Measurements from ENCODE around the gene TSPAN18. TPM values are rescaled to one million over a fixed set of nuclear protein-coding genes. Genes with fewer than 3 reads are reported as not detected.

Gene TSPAN18
- total RNA-seq, 1 experiment from 2014 or later = 18.3 TPM

DNA sequence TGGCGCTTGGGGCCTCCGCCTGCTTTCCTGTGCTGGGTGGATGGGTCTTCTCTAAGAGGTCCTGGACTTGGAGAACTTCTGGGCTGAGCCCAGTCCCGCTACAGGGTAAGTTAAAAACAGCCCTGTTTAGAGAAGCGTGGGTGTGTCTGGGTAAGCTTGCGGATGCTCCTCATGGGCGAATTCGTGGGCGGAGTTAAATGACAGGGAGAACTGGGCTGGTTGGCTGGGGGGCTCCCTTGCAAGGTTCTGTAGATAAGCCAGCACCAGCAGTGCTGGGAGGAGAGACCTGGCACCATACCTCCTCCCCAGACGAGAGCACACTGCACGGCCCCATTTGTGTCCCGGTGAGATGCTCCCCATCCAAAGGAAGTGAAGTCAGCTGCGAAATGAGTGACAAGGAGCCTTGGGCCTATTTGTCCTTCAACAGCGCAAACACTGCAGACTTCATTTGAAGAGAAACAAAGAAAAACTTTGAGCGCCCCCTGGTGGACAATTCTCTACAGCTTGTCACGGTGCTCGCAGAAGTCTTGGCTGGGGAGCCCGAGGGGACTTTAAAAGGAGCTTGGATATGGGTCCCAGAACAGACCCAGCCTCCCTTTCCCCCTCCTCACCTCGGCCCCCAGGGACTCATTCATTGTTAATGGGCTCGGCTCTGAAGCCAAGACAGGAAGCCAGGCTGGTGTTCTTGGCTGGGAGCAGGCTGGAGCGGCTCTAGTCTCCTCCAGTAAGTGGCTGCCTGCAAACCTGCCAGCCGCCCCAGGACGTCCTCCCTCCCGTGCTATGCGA is 184.5 kb downstream of the TSPAN18 start:
- H3K9me3 ChIP-seq (ENCODE audit: control insufficient read depth in 1 of 2, insufficient read depth in 1 of 2, low read depth in 1 of 2, low read length in 2 of 2) = no peaks in the 10 kb centered on the region
- H3K36me3 ChIP-seq (ENCODE audit: control insufficient read depth in 1 of 2, insufficient read depth in 2 of 2, low read length in 2 of 2) = no peaks in the 10 kb centered on the region
- no peaks in the 10 kb centered on the region for H3K27me3 ChIP-seq (ENCODE audit: insufficient read depth, low read length)
- peak overlapping the region; percentile 21; the same call in 1 of the 2 replicates for H3K4me2 ChIP-seq (ENCODE audit: low read length)
- no peak overlapping the region for H2AFZ ChIP-seq (ENCODE audit: low read depth, low read length, poor library complexity, severe bottlenecking)
- no peaks in the 10 kb centered on the region for H4K20me1 ChIP-seq (ENCODE audit: insufficient read depth)
- H3K9ac ChIP-seq (ENCODE audit: low read length) = no peak overlapping the region
- ChIA-PET RAD21 (ENCODE audit: low non-redundant PET in 1 of 2, low total read pairs in 2 of 2, uncharacterized antibody in 2 of 2, unreplicated experiment in 2 of 2) (interaction anchor here in 1 of 2 experiments (0.6 to 1.3 kb wide), 4 partner anchors 194 to 290 kb away, joined by 3 to 6 read pairs (median 4); no protein-coding TSS in a partner anchor), POLR2A (interaction anchor here (1.2 kb wide), 1 partner anchor 289 kb away, joined by 4 read pairs; no protein-coding TSS in a partner anchor), CTCF (interaction anchor here (0.7 to 2.0 kb wide), 15 partner anchors 10 to 367 kb away, joined by 3 to 39 read pairs (median 5); partner anchors contain the start of gene CD82)
- H3K27ac ChIP-seq (ENCODE audit: low read depth, low read length) = no peak overlapping the region
- ATAC-seq (peak; percentile 95), DNase-seq (ENCODE audit: low read depth, low spot score) (peak; percentile 59)
- no peaks in the 10 kb centered on the region for H3K79me2 ChIP-seq (ENCODE audit: insufficient read depth, low read length)
- no peaks in the 10 kb centered on the region for H3K4me1 ChIP-seq (ENCODE audit: control insufficient read depth in 1 of 2, insufficient read depth in 2 of 2, low read length in 2 of 2)
- TF ChIP-seq RAD21 (IDR thresholded peaks at IDR 0.05; ENCODE audit: low read depth) (peak; percentile 83), SP1 (IDR thresholded peaks at IDR 0.05; ENCODE audit: low read depth) (no peak), JUND (IDR thresholded peaks at IDR 0.05) (no peak), CEBPB (IDR thresholded peaks at IDR 0.05; ENCODE audit: low read depth) (no peak), POLR2A (IDR thresholded peaks at IDR 0.05; ENCODE audit: borderline replicate concordance, extremely low read depth, insufficient read depth, insufficient read length) (no peak), ZNF274 (IDR thresholded peaks at IDR 0.05; ENCODE audit: low read depth, low read length) (no peak)
- TF ChIP-seq, protein P1, sequence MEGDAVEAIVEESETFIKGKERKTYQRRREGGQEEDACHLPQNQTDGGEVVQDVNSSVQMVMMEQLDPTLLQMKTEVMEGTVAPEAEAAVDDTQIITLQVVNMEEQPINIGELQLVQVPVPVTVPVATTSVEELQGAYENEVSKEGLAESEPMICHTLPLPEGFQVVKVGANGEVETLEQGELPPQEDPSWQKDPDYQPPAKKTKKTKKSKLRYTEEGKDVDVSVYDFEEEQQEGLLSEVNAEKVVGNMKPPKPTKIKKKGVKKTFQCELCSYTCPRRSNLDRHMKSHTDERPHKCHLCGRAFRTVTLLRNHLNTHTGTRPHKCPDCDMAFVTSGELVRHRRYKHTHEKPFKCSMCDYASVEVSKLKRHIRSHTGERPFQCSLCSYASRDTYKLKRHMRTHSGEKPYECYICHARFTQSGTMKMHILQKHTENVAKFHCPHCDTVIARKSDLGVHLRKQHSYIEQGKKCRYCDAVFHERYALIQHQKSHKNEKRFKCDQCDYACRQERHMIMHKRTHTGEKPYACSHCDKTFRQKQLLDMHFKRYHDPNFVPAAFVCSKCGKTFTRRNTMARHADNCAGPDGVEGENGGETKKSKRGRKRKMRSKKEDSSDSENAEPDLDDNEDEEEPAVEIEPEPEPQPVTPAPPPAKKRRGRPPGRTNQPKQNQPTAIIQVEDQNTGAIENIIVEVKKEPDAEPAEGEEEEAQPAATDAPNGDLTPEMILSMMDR (IDR thresholded peaks at IDR 0.05 in 2 of 3, conservative IDR thresholded peaks at IDR 0.05 in 1 of 3; ENCODE audit: borderline replicate concordance in 1 of 3, insufficient read depth in 1 of 3, low read depth in 2 of 3, low read length in 2 of 3) = peak; percentile 66 to 89 (median 80)
- TF ChIP-seq, protein P2, sequence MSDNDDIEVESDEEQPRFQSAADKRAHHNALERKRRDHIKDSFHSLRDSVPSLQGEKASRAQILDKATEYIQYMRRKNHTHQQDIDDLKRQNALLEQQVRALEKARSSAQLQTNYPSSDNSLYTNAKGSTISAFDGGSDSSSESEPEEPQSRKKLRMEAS (IDR thresholded peaks at IDR 0.05) = no peak
- intact Hi-C loops (cut with micrococcal nuclease) = loop anchor here (1.0 to 5.0 kb wide), 3 partner anchors 184 to 355 kb away; partner anchors contain the start of gene TSPAN18
- no peak overlapping the region for H3K4me3 ChIP-seq (replicated peaks in 1 of 2; ENCODE audit: low read depth in 1 of 2, low read length in 2 of 2)
- H3K9me2 ChIP-seq (ENCODE audit: insufficient read depth) = no peaks in the 10 kb centered on the region
- BruUV-seq (replicated peaks) = no TSS peak

All from HCT116 (cell line).